Measurements from ENCODE around the gene KCTD17.

KCTD17 gene

GRCh38 chr22:37043828-37044538 lies 7.6 kb upstream of the KCTD17 start:
- no peak for DNase-seq

DNA sequence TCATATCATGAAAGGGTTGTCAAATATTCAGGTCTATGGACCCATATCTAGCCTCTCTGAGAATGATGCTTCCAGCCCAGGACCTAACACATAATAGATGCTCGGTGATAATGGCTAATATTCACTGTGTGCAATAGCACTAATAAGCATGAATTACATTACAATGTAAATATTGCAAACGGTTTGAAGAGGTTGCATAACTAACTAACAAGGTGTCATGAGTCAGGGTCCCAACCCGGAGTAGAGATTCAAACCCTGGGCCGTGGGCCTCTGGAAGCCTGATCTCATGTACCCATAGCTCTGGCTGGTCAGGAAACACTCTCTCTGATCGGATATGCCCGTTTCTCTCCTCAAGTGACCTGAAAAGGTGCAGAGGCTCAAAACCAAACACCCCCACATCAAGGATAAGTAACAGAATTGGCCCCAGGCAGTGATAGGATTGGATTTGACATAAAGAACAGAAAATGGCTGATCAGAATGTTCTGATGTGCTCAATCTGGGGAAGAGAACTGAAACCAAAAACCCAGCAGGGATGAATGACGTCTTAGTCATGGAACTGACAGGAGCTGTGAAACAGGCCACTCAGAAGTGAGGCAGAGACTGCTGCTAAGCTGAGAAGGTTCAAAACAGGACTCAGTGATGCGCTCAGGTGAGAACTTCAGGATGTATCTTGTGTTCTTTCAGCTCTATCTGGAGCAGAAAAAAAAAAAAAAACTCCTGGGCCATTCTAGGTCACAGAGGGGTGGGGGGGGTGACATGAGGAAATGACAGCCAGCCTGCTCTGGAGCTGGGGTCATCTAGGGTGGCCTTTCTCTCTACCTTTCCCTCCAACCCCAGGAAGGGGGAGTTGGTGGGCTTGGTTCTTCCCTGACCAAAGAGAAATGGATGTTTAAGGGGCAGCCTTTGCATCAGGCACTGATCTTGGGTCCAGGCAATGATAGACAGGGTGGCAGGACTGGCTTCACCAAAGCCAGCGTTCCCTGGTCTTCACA lies 6.6 kb upstream of the KCTD17 start:
- DNase-seq = no peak

- DNase-seq = no peak
These were observed 5.6 kb upstream of the KCTD17 start for GRCh38 chr22:37045958-37046357.

DNA sequence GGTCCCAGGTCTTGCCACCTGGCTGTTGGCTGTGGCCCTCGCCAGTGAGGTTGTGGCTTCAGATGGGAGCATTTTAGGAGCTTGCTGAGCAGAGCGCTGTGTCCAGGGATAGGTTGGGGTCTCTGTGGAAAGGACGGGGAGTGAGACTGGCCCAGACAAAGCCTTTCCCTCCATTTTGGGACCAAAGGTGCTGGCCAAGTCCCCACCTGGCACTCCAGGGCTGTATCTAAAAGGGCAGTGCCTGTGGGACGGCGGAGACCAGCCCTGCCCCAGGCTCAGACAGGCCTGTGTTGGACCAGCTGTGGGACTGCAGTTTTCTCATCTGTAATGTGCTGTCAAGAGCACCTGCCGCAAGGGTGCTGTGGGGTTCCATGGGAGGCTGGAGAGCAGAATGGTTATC lies 5.0 kb upstream of the KCTD17 start:
- no peak for DNase-seq

- DNase-seq = no peak
These were observed 4.5 kb upstream of the KCTD17 start for GRCh38 chr22:37047006-37047405.

DNA sequence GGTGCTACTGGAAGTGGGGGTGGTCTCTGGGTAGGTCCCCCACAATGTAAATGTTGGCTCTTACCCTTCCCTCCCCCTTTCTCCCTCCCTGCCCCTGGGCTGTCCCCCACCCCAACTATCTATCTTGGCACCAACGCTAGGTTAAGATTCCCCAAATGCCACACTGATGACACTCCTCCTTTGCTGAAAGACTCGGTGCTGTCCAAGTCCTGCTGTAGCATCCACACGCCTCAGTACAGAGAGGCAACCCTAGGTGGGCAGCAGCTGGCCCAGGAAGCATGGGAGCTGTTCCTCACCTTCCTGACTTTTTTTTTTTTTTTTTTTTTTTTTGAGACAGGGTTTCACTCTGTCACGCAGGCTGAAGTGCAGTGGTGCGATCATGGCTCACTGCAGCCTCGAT lies 3.4 kb upstream of the KCTD17 start:
- DNase-seq = no peak

DNA sequence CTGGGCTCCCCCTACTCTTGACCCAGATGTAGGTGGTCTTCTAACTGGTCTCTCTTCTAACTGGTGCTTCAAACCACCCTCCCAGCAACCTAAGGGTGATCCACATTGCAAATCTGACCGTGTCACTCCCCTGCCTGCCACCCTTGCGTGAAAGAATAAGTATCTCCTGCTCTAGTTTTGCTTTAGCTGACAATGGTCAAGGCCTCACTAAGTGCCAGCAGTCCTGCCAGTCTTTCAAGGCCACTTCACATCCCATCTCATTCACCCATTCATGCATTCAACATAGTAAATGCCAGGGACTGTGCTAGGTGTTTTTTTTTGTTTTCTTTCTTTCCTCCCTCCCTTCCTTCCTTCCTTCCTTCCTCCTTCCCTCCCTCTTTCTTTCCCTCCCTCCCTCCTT lies 2.3 kb upstream of the KCTD17 start:
- DNase-seq = no peak

DNA sequence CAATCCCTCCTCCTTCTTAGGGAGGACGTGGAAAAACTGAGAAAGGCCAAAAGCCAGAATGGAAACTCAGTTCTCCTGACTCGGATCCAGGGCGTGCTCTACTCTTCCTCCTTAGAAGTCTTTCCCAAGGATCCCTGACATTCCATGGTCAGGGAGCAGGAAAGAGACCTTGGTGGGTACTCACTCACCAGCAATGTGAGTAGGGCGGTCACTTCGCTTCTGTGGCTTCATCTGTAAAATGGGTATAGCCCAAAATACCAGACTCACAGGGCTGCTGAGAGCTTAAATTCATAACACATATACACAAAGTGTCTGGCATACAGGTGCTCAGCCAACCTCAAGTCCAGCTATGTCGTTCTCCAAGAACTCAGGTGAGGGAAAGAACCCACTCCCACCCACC lies 629 bp upstream of the KCTD17 start:
- DNase-seq = no peak

DNA sequence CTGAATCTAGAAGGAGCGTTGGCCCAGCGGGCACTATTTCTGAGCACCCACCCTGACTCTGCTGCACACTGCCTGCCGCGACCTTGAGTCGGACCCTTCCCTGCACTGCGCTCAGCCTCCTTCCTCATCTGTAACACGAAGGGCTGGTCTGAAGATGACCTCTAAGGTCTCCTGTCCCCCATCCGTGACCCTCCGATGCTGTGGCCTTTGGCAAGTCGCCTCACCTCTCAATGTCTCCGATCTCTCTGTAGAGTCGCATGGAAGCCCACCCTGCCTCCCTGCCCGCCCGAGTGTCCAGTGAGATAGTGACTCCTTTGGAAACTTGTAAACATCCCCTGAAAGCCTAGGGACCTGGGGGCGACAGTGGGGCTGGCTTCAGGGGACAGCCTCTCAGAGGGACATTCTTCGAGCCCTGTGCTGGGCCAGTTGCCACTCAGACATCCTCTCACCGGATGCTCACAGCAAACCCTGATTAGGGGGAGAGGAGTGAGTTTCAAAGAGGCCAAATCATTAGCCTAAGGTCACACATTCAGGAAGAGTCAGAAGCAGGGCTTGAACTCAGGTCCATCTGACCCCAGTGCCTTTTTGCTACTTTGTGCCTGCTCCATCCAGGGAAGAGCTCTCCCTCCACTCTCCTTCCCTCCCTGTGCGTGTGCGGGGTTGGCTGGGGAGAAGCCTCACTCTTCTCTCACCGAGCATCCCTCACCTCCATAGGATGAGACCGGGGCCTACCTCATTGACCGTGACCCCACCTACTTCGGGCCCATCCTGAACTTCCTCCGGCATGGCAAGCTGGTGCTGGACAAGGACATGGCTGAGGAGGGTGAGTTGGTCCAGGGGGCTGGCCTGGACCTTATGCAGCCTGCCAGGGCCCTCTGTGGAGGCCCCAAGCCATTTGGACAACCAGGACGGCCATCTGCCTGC lies 1.1 kb downstream of the KCTD17 start:
- no peak for DNase-seq

GRCh38 chr22:37053310-37054055 lies 1.9 kb downstream of the KCTD17 start:
- no peak for DNase-seq

GRCh38 chr22:37054056-37054395 lies 2.5 kb downstream of the KCTD17 start:
- DNase-seq = no peak

DNA sequence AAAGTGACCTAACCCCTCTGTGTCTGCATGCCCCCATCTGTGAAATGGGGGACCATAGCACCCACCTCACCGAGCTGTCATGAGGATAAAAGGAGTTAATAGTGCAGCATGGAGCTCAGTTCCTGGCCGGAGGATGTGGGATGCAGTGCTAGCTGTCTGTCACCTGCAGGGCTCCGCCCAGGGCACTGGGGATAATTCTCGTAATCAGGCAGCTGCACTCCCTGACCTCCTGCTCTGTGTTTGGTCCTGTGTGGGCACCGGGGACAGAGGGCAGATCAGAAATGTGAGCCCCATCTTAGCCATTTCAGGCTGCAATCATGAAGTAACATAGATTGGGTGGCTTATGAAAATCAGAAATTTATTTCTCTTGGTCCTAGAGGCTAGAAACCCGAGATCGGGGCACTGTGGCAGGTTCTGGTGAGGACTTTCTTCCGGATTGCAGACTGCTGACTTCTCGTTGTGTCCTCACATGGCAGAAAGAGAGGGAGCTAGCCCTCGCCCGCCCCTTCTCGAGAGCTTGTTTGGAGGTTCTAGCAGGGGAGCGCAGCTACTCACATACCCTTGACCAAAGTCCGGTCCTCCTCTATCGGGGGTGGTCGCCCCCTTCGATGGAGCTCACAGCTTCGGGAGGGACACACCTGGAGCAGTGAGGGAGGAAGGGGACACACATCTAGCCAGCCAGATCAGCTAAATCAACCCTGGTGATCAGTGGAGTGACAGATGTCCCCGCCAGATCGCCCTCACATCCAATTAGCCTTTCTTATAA lies 3.2 kb downstream of the KCTD17 start:
- no peak for DNase-seq

DNA sequence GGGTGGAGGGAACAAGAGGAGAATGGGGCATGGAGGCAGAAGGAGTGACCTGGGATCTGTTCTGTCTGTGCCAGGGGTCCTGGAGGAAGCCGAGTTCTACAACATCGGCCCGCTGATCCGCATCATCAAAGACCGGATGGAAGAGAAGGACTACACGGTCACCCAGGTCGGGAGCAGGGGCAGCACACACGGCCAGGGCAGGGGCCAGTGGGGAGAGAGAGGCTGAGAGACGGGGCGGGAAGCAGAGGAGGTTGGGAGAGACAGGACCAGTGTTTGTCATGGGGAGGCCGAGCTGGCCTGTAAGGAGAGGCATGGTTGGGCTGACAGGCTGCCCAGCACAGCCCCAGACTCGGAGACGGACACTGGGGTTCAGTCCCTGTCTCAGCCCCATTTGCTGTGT lies 4.7 kb downstream of the KCTD17 start:
- DNase-seq = no peak

DNA sequence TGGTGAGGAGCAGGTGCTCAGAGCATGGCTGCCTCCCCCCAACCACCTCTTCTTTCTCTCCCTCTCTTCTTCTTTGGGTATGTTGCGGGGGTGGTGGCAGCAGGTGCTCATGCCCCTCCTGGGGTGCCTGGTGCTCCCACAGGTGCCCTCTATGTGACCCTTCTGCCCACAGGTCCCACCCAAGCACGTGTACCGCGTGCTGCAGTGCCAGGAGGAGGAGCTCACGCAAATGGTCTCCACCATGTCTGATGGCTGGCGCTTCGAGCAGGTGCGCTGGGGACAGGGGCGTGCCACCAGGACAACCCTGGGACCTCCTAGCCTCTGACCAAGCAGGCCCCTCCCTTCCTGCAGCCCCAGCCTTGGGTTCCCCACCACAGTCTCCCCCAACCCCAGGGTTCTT lies 5.7 kb downstream of the KCTD17 start:
- DNase-seq = no peak

- no peak for DNase-seq
These were observed 6.4 kb downstream of the KCTD17 start for GRCh38 chr22:37057796-37058510.

DNA sequence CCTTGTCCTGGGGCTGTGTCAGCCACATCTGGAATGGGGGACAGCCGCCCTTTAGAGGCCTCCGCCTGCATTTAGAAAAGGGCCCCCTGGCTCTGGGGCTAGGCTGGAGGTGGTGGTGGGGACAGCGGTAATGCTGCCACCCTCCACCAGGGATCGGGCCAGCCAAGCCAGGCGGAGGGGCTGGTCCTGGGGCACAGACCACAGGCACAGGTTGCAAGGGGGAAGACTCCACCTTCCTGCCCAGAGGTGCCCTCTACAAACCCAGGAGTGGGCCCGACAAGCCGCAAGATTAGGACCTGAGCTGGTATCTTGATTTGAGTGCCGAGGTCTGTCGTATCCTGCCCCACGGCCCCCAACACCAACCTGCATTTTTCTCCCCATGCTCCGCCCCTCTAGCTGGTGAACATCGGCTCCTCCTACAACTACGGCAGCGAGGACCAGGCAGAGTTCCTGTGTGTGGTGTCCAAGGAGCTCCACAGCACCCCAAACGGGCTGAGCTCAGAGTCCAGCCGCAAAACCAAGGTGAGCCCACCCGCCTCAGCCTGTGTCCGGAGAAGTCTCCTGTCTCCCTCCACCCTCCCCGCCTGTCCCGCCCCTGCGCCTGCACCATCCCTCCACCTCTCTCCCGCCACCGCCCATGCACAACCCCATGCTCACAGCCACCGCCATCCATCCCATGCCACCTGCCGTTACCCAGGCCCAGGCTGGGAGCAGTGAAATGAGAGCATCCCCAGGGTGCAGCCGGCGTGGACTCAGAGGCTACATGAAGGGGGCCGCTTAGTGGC lies 7.6 kb downstream of the KCTD17 start:
- DNase-seq = no peak

- no peak for DNase-seq
These were observed 8.4 kb downstream of the KCTD17 start for GRCh38 chr22:37059876-37060449.

DNA sequence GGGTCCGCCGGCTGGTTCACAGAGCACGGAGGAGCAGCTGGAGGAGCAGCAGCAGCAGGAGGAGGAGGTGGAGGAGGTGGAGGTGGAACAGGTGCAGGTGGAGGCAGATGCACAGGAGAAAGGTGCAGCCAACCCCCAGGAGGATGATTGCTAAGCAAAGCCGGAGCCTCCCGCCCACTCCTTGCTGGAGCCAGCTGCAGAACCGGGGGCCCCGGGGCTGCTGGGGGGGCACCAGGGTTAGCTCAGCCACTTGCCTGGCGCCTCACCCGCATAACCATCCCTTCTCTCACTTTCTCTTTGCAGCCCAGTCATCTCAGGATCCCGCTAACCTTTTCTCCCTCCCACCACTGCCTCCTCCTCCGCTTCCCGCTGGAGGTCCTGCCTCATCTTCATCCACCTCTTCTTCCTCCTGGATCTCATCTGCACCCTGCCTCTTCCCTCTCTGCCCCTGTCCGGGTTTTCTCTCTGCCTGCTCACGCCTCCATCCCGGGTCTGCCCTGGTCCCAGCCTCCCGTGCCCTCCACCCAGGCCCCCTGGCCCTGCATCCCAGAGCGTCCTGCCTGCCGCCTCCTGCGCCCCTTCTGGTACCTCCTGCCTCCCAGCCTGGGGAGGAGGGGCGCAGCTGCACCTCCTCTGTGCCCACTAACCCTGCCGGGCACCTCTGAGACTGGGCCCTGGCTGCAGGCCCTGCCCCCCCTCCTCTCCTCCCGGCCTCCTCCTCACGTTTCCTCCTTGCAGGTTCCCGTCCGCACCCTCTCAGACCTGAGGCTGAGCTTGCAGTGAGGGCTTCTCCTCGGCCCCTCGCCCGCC lies 9.5 kb downstream of the KCTD17 start:
- no peak for DNase-seq
